DMS79 (cell line): ENCODE measurements around the gene FASTKD2.

ENCODE experiments used
- DNase-seq: peaks from one replicate; lab custom pipeline; 2025; lab: John Stamatoyannopoulos, UW

FASTKD2 gene

GRCh38 chr2:206836722-206837121 is 71.3 kb downstream of the FASTKD2 start:
- DNase-seq = no peak

- DNase-seq = no peak
Observed at GRCh38 chr2:206837775-206838174, 72.4 kb downstream of the FASTKD2 start.

- DNase-seq = no peak
Observed at GRCh38 chr2:206838690-206839089, 73.3 kb downstream of the FASTKD2 start.

- no peak for DNase-seq
Observed at GRCh38 chr2:206840999-206841398, 75.6 kb downstream of the FASTKD2 start.
